C4-2B (cell line): Measurements from ENCODE around the gene EPHA1.

Source experiments
- CTCF ChIP-seq: fragments of 450-650 bp; conservative IDR thresholded peaks from 2 replicates; pipeline ENCODE4 v1.5.1; 2017; ENCODE audit warnings: mild to moderate bottlenecking
- ZFX ChIP-seq: fragments of 450-650 bp; IDR thresholded peaks from 2 replicates; pipeline ENCODE4 v1.6.1; 2017

DNA sequence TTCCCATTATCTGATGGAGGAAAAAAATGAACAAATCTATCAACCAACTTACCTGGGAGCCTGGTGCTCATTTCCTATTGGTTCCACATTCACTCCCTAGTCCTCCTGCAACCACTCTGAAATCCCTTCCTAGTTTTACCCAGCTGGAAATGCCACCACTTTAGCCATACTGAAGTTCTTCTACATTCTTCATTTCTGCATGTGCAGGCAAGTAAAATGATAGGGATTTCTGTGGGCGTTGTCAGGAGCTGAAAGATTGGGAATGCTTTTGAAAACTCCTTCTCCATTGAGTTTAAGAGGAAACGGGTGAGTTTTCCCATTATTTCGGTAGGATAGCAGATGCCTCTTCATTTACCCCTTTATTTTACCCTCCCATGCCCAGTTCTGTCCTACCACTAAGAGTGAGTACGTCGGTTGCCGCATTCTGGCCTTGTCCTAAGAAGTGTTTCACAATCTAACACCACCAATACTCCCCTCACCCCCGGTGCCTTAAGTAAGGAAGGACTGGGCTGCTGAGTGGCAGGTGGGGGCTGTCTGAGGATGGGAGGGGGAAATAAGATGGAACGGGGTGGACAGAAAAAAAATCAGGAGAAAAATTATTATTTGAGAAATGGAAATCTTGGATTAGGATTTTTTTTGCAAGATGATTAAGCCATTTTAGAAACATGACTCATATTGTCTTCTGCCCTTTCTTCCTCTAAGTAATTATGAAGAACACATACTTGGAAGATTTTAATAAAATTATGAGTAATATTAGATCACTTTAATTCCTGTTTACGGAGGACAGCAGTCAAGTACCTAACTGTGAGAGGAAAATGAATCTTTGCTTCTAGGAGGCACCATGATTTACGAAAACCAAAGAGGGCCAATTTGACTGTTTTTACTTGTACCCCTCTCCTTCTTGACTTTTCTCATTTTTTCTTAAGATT is 21.4 kb upstream of the EPHA1 start:
- no peak for TF ChIP-seq CTCF
- no peak for TF ChIP-seq ZFX
